ENCODE measurements around the gene RBM43. TPM values are rescaled to one million over a fixed set of nuclear protein-coding genes. Genes with fewer than 3 reads are reported as not detected.

The RBM43 gene
- total RNA-seq, 1 experiment from 2014 or later = 4.0 TPM

DNA sequence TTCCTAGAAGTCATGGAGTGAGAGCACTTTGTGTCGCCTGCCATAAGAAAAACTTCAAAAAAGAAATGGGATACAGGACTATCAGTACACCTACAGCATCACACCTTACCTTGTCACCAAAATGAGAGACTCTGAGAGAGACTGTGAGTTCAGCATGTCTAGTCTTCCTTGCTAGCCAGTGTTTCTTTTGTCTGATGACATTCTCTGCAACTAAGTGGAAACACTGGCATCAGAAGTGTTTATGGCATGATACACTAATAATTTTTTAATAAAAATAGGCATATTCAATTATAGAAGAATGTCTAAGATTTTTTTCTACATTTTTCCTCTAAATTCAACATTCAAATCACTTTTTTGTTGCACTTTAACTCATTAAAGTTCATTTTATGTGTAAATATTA is 9.0 kb downstream of the RBM43 start:
- no peak overlapping the region for H3K4me3 ChIP-seq (ENCODE audit: low read depth, low read length, poor library complexity, severe bottlenecking)
- H3K9me3 ChIP-seq (ENCODE audit: low read depth, low read length, poor library complexity, severe bottlenecking) = peaks cover 13% of the 10 kb centered on the region
- intact Hi-C loops (cut with micrococcal nuclease; ENCODE audit: unreplicated experiment) = no loop called here
- no TSS peak for BruUV-seq (replicated peaks)
- ChIA-PET POLR2A (ENCODE audit: low non-redundant PET) (no interaction called here), CTCF (no interaction called here)
- H3K4me1 ChIP-seq (ENCODE audit: insufficient read depth, low read length, poor library complexity, severe bottlenecking) = peaks cover 8% of the 10 kb centered on the region
- no peak overlapping the region for H3K27ac ChIP-seq (ENCODE audit: low read depth, low read length, poor library complexity, severe bottlenecking)
- no peaks in the 10 kb centered on the region for H3K27me3 ChIP-seq (replicated peaks; ENCODE audit: insufficient read depth, low read depth, low read length, poor library complexity)
- TF ChIP-seq CTCF (conservative IDR thresholded peaks at IDR 0.05; ENCODE audit: low read depth, low read length) = no peak
- TF ChIP-seq EZH2 (IDR thresholded peaks at IDR 0.05; ENCODE audit: borderline replicate concordance, low read depth, low read length, poor library complexity, severe bottlenecking) = no peak
- DNase-seq (ENCODE audit: low spot score) = no peak
- H3K36me3 ChIP-seq (ENCODE audit: insufficient read depth, low read length, poor library complexity, severe bottlenecking) = no peaks in the 10 kb centered on the region

- peaks cover 8% of the 10 kb centered on the region for H3K4me1 ChIP-seq (ENCODE audit: insufficient read depth, low read length, poor library complexity, severe bottlenecking)
- POLR2A ChIA-PET (ENCODE audit: low non-redundant PET) = no interaction called here
- no peaks in the 10 kb centered on the region for H3K36me3 ChIP-seq (ENCODE audit: insufficient read depth, low read length, poor library complexity, severe bottlenecking)
- CTCF ChIA-PET = no interaction called here
- no peaks in the 10 kb centered on the region for H3K27me3 ChIP-seq (replicated peaks; ENCODE audit: insufficient read depth, low read depth, low read length, poor library complexity)
- no TSS peak for BruUV-seq (replicated peaks)
- H3K27ac ChIP-seq (ENCODE audit: low read depth, low read length, poor library complexity, severe bottlenecking) = peak overlapping the region; percentile 17
- DNase-seq (ENCODE audit: low spot score) = no peak
- peaks cover 20% of the 10 kb centered on the region for H3K9me3 ChIP-seq (ENCODE audit: low read depth, low read length, poor library complexity, severe bottlenecking)
- intact Hi-C loops (cut with micrococcal nuclease; ENCODE audit: unreplicated experiment) = no loop called here
- no peak overlapping the region for H3K4me3 ChIP-seq (ENCODE audit: low read depth, low read length, poor library complexity, severe bottlenecking)
- no peak for TF ChIP-seq CTCF (conservative IDR thresholded peaks at IDR 0.05; ENCODE audit: low read depth, low read length)
- TF ChIP-seq EZH2 (IDR thresholded peaks at IDR 0.05; ENCODE audit: borderline replicate concordance, low read depth, low read length, poor library complexity, severe bottlenecking) = no peak
These were observed 10.7 kb downstream of the RBM43 start for GRCh38 chr2:151251012-151251411.

DNA sequence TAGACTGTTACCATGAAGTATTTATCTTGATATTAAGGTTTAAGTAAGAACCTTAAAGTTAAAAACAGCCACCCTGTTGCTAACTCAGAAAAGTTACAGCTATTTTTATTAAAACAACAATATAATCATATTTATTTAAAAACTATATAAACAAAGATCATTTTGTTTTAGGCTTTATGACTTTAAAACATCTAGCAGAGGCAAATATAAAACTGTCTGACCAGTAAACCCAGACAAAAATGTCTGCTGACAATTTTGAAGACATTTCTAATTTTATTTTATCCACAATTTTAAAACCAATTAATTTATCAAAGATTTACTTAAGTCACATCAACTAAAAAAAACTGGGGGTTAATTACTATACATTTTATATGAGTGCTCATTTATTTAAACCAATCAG is 14.2 kb downstream of the RBM43 start:
- Histone ChIP-seq H3K27ac (ENCODE audit: low read depth, low read length, poor library complexity, severe bottlenecking) (no peak overlapping the region), H3K27me3 (replicated peaks; ENCODE audit: insufficient read depth, low read depth, low read length, poor library complexity) (no peaks in the 10 kb centered on the region), H3K4me1 (ENCODE audit: insufficient read depth, low read length, poor library complexity, severe bottlenecking) (peaks cover 8% of the 10 kb centered on the region), H3K4me3 (ENCODE audit: low read depth, low read length, poor library complexity, severe bottlenecking) (no peak overlapping the region), H3K36me3 (ENCODE audit: insufficient read depth, low read length, poor library complexity, severe bottlenecking) (no peaks in the 10 kb centered on the region), H3K9me3 (ENCODE audit: low read depth, low read length, poor library complexity, severe bottlenecking) (peaks cover 20% of the 10 kb centered on the region)
- no TSS peak for BruUV-seq (replicated peaks)
- DNase-seq (ENCODE audit: low spot score) = no peak
- POLR2A ChIA-PET (ENCODE audit: low non-redundant PET) = no interaction called here
- intact Hi-C loops (cut with micrococcal nuclease; ENCODE audit: unreplicated experiment) = no loop called here
- CTCF ChIA-PET = no interaction called here
- TF ChIP-seq CTCF (conservative IDR thresholded peaks at IDR 0.05; ENCODE audit: low read depth, low read length) (no peak), EZH2 (IDR thresholded peaks at IDR 0.05; ENCODE audit: borderline replicate concordance, low read depth, low read length, poor library complexity, severe bottlenecking) (no peak)

Measured in A673 (cell line).